BLaER1 treated with 17β-estradiol and CSF1 and Interleukin-3, amounts not matched to agents 10 nM and 100 nM (cell line): Measurements from ENCODE around the gene COPG2.
"Not testable (repeated sequence)": the region's sequence is repeated elsewhere in the genome, so short reads cannot be mapped to it uniquely, and the experiment has no call there.

ENCODE experiments used
- H3K27ac ChIP-seq, 11 experiments: shearing (Covaris generic); formaldehyde crosslinking; 2 replicates each; pipeline ENCODE4 v1.8.1; 2022
- H3K27me3 ChIP-seq, 11 experiments: shearing (Covaris generic); formaldehyde crosslinking; 2 replicates each; pipeline ENCODE4 v1.8.1; 2022
- H3K36me3 ChIP-seq, 11 experiments: shearing (Covaris generic); formaldehyde crosslinking; 2 replicates each; pipeline ENCODE4 v1.8.1; 2022
- H3K4me1 ChIP-seq, 10 experiments: shearing (Covaris generic); formaldehyde crosslinking; 2 replicates each; pipeline ENCODE4 v1.8.1; 2022
- H3K4me2 ChIP-seq, 11 experiments: shearing (Covaris generic); formaldehyde crosslinking; 2 replicates each; pipeline ENCODE4 v1.8.1; 2022
- H3K4me3 ChIP-seq, 10 experiments: shearing (Covaris generic); formaldehyde crosslinking; 2 replicates each; pipeline ENCODE4 v1.8.1; 2022
- H3K9ac ChIP-seq, 11 experiments: shearing (Covaris generic); formaldehyde crosslinking; 2 replicates each; pipeline ENCODE4 v1.8.1; 2022
- H3K9me3 ChIP-seq, 11 experiments: shearing (Covaris generic); formaldehyde crosslinking; replicated peaks in 1 of 11; 2 replicates each; pipeline ENCODE4 v1.8.1; 2022
- H4K20me1 ChIP-seq, 11 experiments: shearing (Covaris generic); formaldehyde crosslinking; 2 replicates each; pipeline ENCODE4 v1.8.1; 2022
- Cebpa-rat ChIP-seq, 11 experiments: shearing (Covaris generic); IDR thresholded peaks; 2 replicates each; pipeline ENCODE4 v1.8.1; 2022

The COPG2 gene

DNA sequence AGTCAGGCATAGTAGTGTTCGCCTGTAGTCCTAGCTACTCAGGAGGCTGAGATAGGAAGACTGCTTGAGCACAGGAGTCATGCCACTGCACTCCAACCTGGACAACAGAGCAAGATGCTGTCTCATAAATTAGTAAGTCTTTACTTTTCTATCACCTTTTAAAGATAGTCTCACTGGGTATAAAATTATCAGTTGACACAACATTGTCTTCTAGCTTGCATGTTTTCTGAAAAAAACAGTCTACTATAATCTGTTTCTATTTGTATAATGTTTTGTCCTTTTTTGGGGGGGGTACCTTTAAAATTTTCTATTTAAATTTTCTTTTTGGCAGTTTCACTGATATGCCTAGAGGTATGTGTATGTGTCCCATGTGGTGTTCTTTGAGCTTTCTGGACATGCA lies 39.6 kb downstream of the COPG2 start:
- no peak for TF ChIP-seq Cebpa-rat (IDR thresholded peaks at IDR 0.05)
- H4K20me1 ChIP-seq = no peaks in the 10 kb centered on the region
- no peaks in the 10 kb centered on the region for H3K27me3 ChIP-seq
- H3K9me3 ChIP-seq = peaks cover 19 to 47% (median 34%) of the 10 kb centered on the region in 11 experiments
- no peak overlapping the region for H3K9ac ChIP-seq
- H3K4me2 ChIP-seq = no peak overlapping the region
- H3K36me3 ChIP-seq = peaks cover 0 to 15% (median 8%) of the 10 kb centered on the region in 11 experiments; a peak in 13 of 22 replicates
- no peak overlapping the region for H3K27ac ChIP-seq
- H3K4me3 ChIP-seq = no peak overlapping the region
- H3K4me1 ChIP-seq = peaks cover 0 to 8% (median 0%) of the 10 kb centered on the region in 10 experiments; a peak in 4 of 20 replicates

DNA sequence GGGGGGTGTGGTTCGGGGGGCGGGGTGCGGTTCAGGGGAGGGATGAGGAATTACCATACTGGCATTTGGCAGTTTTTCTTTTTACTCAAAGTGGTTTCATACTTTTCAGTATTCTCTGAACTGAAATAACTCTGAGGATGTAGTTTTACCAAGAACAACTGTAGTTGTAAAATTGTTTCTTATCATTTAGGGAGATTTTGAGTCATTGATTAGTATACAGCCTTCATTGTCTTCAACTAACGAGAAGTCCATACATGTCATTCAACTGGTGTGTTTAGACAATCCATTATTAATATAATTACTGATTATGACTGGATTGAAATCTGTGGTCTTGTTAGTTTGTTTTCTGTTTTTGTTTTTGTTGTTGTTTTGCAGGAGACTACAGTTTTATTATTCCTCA lies 40.8 kb downstream of the COPG2 start:
- Histone ChIP-seq H3K36me3 (peaks cover 0 to 15% (median 8%) of the 10 kb centered on the region in 11 experiments; a peak in 13 of 22 replicates), H4K20me1 (no peaks in the 10 kb centered on the region), H3K9ac (no peak overlapping the region), H3K4me2 (no peak overlapping the region), H3K4me3 (no peak overlapping the region), H3K4me1 (peaks cover 0 to 8% (median 3%) of the 10 kb centered on the region in 10 experiments; a peak in 7 of 20 replicates), H3K27ac (no peak overlapping the region), H3K27me3 (no peaks in the 10 kb centered on the region), H3K9me3 (peaks cover 19 to 44% (median 34%) of the 10 kb centered on the region in 11 experiments)
- no peak for TF ChIP-seq Cebpa-rat (IDR thresholded peaks at IDR 0.05)

DNA sequence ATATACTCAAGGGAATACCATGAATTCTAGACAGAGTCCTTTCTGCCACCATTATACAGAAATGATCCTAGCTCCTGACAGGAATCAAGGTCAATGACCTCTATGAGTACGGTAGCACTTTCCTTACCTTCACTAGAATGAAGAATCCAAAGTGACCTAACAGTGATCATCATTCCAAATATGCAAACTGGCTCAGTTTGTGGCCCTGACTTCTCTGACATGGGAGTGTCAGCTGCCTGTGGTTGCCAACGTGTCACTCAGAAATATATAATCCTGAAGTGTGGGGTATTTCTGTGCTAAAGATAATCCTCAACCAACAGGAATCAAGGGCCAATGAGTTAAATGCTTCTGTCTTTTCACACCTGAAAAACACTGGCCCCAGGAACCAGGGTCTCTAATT lies 45.7 kb downstream of the COPG2 start:
- no peak for TF ChIP-seq Cebpa-rat (IDR thresholded peaks at IDR 0.05)
- peak overlapping the region in 2 of 11 experiments; percentile 2 to 3; a peak in 2 of 22 replicates for H3K4me2 ChIP-seq
- no peaks in the 10 kb centered on the region for H3K27me3 ChIP-seq
- H3K9ac ChIP-seq = no peak overlapping the region
- peaks cover 0 to 22% (median 0%) of the 10 kb centered on the region in 11 experiments; a peak in 5 of 22 replicates for H3K9me3 ChIP-seq
- peaks cover 0 to 8% (median 0%) of the 10 kb centered on the region in 10 experiments; a peak in 3 of 20 replicates for H3K4me1 ChIP-seq
- H3K36me3 ChIP-seq = peaks cover 0 to 5% (median 0%) of the 10 kb centered on the region in 11 experiments; a peak in 2 of 22 replicates
- H4K20me1 ChIP-seq = no peaks in the 10 kb centered on the region
- no peak overlapping the region for H3K27ac ChIP-seq
- no peak overlapping the region for H3K4me3 ChIP-seq

DNA sequence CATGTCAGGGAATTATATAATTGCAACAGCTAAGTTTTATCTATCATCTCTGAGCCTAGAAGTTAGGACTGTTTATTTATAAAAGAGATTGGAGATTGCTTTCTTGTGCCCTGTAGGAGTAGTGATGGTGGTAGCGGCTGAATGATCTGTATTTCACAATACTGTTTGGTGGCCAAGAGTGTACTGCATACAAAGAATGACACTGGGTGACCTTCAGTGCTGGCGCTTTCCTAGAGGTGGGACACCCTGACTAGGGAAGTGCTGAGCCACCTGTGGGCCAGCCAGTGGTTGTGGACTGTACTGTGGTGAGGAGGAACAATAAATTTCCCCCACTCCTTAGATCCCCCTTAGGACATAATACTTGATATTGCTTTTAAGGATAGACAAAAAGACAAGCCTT lies 53.0 kb downstream of the COPG2 start:
- TF ChIP-seq Cebpa-rat (IDR thresholded peaks at IDR 0.05) = no peak
- Histone ChIP-seq H3K9ac (no peak overlapping the region), H3K4me3 (no peak overlapping the region), H3K9me3 (peaks cover 0 to 8% (median 0%) of the 10 kb centered on the region in 11 experiments; a peak in 3 of 22 replicates), H4K20me1 (no peaks in the 10 kb centered on the region), H3K4me2 (no peak overlapping the region), H3K4me1 (no peaks in the 10 kb centered on the region), H3K36me3 (peaks cover 20 to 65% (median 35%) of the 10 kb centered on the region in 11 experiments), H3K27ac (no peak overlapping the region), H3K27me3 (no peaks in the 10 kb centered on the region)

DNA sequence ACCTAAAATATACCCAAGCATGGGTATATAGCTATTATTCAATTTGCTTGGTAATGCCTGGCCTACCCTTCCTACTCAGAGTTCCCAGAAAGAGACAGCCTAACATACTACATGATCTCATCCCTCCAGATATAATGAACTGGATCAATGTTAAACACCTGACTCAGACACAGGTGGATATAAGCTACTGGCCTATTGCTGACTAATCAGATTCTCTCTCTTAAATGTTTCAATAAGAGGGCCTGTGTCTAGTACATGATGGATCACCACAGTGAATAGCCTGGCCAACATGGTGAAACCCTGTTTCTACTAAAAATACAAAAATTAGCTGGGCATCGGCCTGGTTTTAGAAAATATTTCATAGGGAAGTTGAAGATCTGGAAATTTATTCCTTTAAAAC lies 54.1 kb downstream of the COPG2 start:
- TF ChIP-seq Cebpa-rat (IDR thresholded peaks at IDR 0.05) = no peak
- Histone ChIP-seq H3K27ac (no peak overlapping the region), H4K20me1 (no peaks in the 10 kb centered on the region), H3K9me3 (peaks cover 0 to 15% (median 0%) of the 10 kb centered on the region in 11 experiments; a peak in 3 of 22 replicates), H3K4me2 (no peak overlapping the region), H3K27me3 (no peaks in the 10 kb centered on the region), H3K4me1 (no peaks in the 10 kb centered on the region), H3K36me3 (peaks cover 28 to 76% (median 43%) of the 10 kb centered on the region in 11 experiments), H3K4me3 (no peak overlapping the region), H3K9ac (no peak overlapping the region)

DNA sequence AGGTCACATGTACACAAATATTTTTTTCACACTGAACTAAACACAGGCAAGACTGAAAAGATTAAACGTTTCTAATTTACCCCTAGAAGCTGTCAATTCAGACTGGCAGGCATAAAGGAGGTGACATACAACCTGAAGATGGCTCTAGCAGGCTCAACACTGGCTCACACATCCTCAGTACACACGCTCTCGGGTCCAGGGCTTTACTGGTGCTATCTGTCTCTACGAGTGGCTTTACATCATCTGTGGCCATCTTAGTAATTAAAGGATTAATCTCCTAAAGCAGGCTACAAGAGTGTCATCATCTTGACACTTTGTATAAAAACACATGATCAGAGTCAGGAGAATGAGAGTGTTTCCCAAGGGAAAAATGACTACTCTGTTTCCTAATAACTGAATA lies 57.3 kb downstream of the COPG2 start:
- H4K20me1 ChIP-seq = no peaks in the 10 kb centered on the region
- no peak overlapping the region for H3K4me3 ChIP-seq
- peaks cover 49 to 100% (median 69%) of the 10 kb centered on the region in 11 experiments for H3K36me3 ChIP-seq
- no peaks in the 10 kb centered on the region for H3K27me3 ChIP-seq
- no peak overlapping the region for H3K4me2 ChIP-seq
- no peaks in the 10 kb centered on the region for H3K4me1 ChIP-seq
- H3K9me3 ChIP-seq = peaks cover 5 to 20% (median 13%) of the 10 kb centered on the region in 11 experiments; a peak in 16 of 22 replicates
- H3K9ac ChIP-seq = no peak overlapping the region
- H3K27ac ChIP-seq = no peak overlapping the region
- no peak for TF ChIP-seq Cebpa-rat (IDR thresholded peaks at IDR 0.05)

DNA sequence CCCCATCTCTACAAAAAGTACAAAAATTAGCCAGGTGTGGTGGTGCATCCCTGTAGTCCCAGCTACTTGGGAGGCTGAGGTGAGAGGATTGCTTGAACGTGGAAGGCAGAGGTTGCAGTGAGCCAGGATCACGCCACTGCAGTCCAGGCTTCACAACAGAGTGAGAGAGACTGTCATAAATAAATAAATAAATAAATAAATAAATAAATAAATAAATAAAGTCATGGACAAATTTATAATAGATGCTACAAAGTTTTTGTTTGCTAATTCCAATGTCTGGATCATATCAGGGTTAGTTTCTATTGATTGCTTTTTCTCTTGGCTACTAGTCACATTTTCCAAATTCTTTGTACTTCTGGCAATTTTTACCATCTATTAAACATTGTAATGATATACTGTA lies 61.5 kb downstream of the COPG2 start:
- not testable (repeated sequence) for H3K4me2 ChIP-seq, H3K4me3 ChIP-seq, H3K4me1 ChIP-seq, H3K9ac ChIP-seq, H4K20me1 ChIP-seq, H3K27ac ChIP-seq, H3K27me3 ChIP-seq
- Histone ChIP-seq H3K9me3 (peaks cover 5 to 20% (median 13%) of the 10 kb centered on the region in 11 experiments; a peak in 16 of 22 replicates), H3K36me3 (peaks cover 40 to 92% (median 61%) of the 10 kb centered on the region in 11 experiments)

DNA sequence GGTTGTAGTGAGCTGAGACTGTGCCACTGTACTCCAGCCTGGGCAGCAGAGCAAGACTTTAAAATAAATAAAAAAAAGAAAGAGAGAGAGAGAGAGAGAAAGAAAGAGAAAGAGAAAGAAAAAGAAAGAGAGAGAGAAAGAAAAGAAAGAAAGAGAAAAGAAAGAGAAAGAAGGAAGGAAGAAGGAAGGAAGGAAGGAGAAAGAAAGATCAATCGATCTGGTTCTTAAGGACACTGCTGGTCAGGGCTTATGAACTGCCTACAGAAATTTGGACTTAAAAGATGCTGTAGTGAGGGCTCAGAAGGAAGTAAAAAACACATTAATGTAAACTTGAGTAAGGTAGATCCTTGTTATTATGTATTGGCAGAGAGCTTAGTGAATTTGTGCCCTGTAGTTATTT lies 62.4 kb downstream of the COPG2 start:
- Histone ChIP-seq H3K9ac (no peak overlapping the region), H3K4me1 (no peaks in the 10 kb centered on the region)
- no peak for TF ChIP-seq Cebpa-rat (IDR thresholded peaks at IDR 0.05)

DNA sequence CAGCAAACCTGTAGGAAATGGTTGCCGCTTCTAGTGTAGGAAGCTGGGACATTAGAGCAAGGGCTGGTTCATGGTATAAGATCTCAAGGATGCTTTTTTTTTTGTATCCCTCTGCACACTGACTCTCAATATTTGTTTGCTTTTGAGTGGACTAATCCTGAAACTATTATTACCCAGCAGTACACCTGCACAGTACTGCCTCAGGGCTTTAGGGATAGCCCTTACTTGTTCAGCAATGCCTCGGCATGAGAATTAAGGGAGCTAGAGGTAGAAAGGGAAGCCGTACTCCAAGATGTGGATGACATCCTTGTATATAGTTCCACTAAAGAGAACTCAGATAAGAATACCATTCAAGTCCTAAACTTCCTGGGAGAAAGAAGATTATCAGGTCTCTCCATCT lies 70.5 kb downstream of the COPG2 start:
- H3K4me3 ChIP-seq = no peak overlapping the region
- H3K9ac ChIP-seq = no peak overlapping the region
- no peak overlapping the region for H3K4me2 ChIP-seq
- H3K27me3 ChIP-seq = no peaks in the 10 kb centered on the region
- no peaks in the 10 kb centered on the region for H3K4me1 ChIP-seq
- no peak overlapping the region for H3K27ac ChIP-seq
- peaks cover 0 to 26% (median 2%) of the 10 kb centered on the region in 11 experiments; a peak in 6 of 22 replicates for H3K36me3 ChIP-seq
- H3K9me3 ChIP-seq = peaks cover 0 to 15% (median 6%) of the 10 kb centered on the region in 11 experiments; a peak in 8 of 22 replicates
- H4K20me1 ChIP-seq = no peaks in the 10 kb centered on the region
- TF ChIP-seq Cebpa-rat (IDR thresholded peaks at IDR 0.05) = no peak

More for the DNA sequence above, 62.4 kb downstream of the COPG2 start:
- H3K36me3 ChIP-seq = peaks cover 38 to 90% (median 53%) of the 10 kb centered on the region in 11 experiments
- H3K4me2 ChIP-seq = no peak overlapping the region
- H3K4me3 ChIP-seq = no peak overlapping the region
- H3K27ac ChIP-seq = no peak overlapping the region
- no peaks in the 10 kb centered on the region for H3K27me3 ChIP-seq
- H4K20me1 ChIP-seq = no peaks in the 10 kb centered on the region
- H3K9me3 ChIP-seq = peaks cover 5 to 26% (median 17%) of the 10 kb centered on the region in 11 experiments; a peak in 16 of 22 replicates

DNA sequence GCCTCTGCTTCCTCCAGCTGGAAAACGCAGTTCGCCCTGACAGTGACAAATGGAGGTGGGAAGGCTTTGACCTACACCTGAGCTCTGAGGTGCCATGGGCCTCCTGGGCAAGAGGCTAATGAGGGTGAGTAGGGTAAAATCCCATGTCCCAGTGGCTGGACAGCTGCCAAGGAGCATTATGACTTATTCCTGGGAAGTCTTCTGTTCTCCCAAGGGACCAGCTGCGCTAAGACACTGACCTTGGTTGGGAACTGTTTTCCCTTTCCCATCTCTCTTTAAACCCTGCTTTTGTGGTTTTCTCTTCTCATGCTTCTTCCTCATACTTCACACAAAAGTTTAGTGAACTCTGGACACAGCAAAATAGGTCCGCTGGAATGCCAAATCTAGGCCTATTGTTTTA lies 72.6 kb downstream of the COPG2 start:
- H3K4me3 ChIP-seq = no peak overlapping the region
- no peaks in the 10 kb centered on the region for H3K27me3 ChIP-seq
- no peaks in the 10 kb centered on the region for H4K20me1 ChIP-seq
- peaks cover 0 to 12% (median 0%) of the 10 kb centered on the region in 11 experiments; a peak in 3 of 22 replicates for H3K36me3 ChIP-seq
- H3K9me3 ChIP-seq = peaks cover 0 to 15% (median under 1%) of the 10 kb centered on the region in 11 experiments; a peak in 4 of 22 replicates
- TF ChIP-seq Cebpa-rat (IDR thresholded peaks at IDR 0.05) = no peak
- no peak overlapping the region for H3K4me2 ChIP-seq
- no peak overlapping the region for H3K27ac ChIP-seq
- no peaks in the 10 kb centered on the region for H3K4me1 ChIP-seq
- no peak overlapping the region for H3K9ac ChIP-seq
